HCT116 (cell line): ENCODE data around the gene SPINK14. TPM values are rescaled to one million over a fixed set of nuclear protein-coding genes. Genes with fewer than 3 reads are reported as not detected.

Source experiments
- ATAC-seq: fragments of 200-7000 bp; cut with Tn5 transposase; 2 replicates; pipeline ENCODE4 v1.9.1; 2020; ENCODE audit warnings: mild to moderate bottlenecking, moderate library complexity
- BruUV-seq: library from RNA; stranded (reverse); fragments of 400-500 nt; replicated peaks from 2 replicates; lab custom pipeline; 2021; lab: Mats Ljungman, UMichigan
- CTCF ChIA-PET: fragments of 300-600 bp; sonication (Branson Sonifier 250); formaldehyde crosslinking; loops from one replicate; lab custom pipeline; 2021; ENCODE audit warnings: antibody characterized with exemption; lab: Charles Lee
- POLR2A ChIA-PET: fragments of 300-600, 350-600 bp; sonication (Branson Sonifier 250); formaldehyde crosslinking; loops from one replicate; lab custom pipeline; 2021; ENCODE audit warnings: antibody characterized with exemption; lab: Charles Lee
- RAD21 ChIA-PET, 2 experiments: fragments of 300-600 bp; sonication (Branson Sonifier 250); formaldehyde crosslinking; loops; one replicate each; lab custom pipeline; 2023; ENCODE audit warnings: low total read pairs in 2 of 2; ENCODE audit not compliant: uncharacterized antibody in 2 of 2, unreplicated experiment in 2 of 2, low non-redundant PET in 1 of 2; lab: Charles Lee
- DNase-seq: peaks from one replicate; pipeline ENCODE4 v3.0.0-alpha.2; 2010; ENCODE audit warnings: low read depth, low spot score
- H2AFZ ChIP-seq: fragments of 200-600 bp; shearing (Covaris generic), sonication (generic); 2 replicates; pipeline ENCODE4 v1.6.1; 2017; ENCODE audit warnings: low read depth, mixed run types, mixed read lengths, antibody characterized with exemption, low read length; ENCODE audit not compliant: poor library complexity, severe bottlenecking
- H3K27ac ChIP-seq: 2 replicates; pipeline ENCODE4 v1.5.1; 2012; ENCODE audit warnings: low read depth, low read length
- H3K27me3 ChIP-seq: fragments of 200-600 bp; sonication (generic); 2 replicates; pipeline ENCODE4 v1.6.1; 2016; ENCODE audit warnings: mixed run types, low read length, mixed read lengths; ENCODE audit not compliant: insufficient read depth
- H3K36me3 ChIP-seq, 2 experiments: fragments of 200-500 bp in 1 of 2; fragments of 200-600 bp in 1 of 2; sonication (Bioruptor generic) in 1 of 2; sonication (generic) in 1 of 2; 2 replicates each; pipeline versions ENCODE4 v1.5.1 to v1.6.1; 2014 to 2016; ENCODE audit warnings: low read length in 2 of 2, inconsistent platforms in 1 of 2, mixed read lengths in 1 of 2, mixed run types in 1 of 2; ENCODE audit not compliant: insufficient read depth in 2 of 2, control insufficient read depth in 1 of 2
- H3K4me1 ChIP-seq, 2 experiments: fragments of 200-600 bp in 1 of 2; sonication (generic) in 1 of 2; 2 replicates each; pipeline versions ENCODE4 v1.5.1 to v1.6.1; 2012 to 2017; ENCODE audit warnings: low read length in 2 of 2, inconsistent platforms in 1 of 2, mild to moderate bottlenecking in 1 of 2, mixed read lengths in 1 of 2, mixed run types in 1 of 2, moderate library complexity in 1 of 2; ENCODE audit not compliant: insufficient read depth in 2 of 2, control insufficient read depth in 1 of 2
- H3K4me2 ChIP-seq: fragments of 200-600 bp; sonication (generic); 2 replicates; pipeline ENCODE4 v1.6.1; 2017; ENCODE audit warnings: mixed run types, low read length, mixed read lengths
- H3K4me3 ChIP-seq, 2 experiments: fragments of 200-600 bp in 1 of 2; sonication (generic) in 1 of 2; replicated peaks in 1 of 2; 2 replicates each; pipeline ENCODE4 v1.5.1; 2011 to 2016; ENCODE audit warnings: low read length in 2 of 2, control low read depth in 1 of 2, low read depth in 1 of 2, mild to moderate bottlenecking in 1 of 2, mixed read lengths in 1 of 2, mixed run types in 1 of 2
- H3K79me2 ChIP-seq: fragments of 200-600 bp; sonication (generic); 2 replicates; pipeline ENCODE4 v1.6.1; 2017; ENCODE audit warnings: mild to moderate bottlenecking, mixed run types, low read length, moderate library complexity, mixed read lengths; ENCODE audit not compliant: insufficient read depth
- H3K9ac ChIP-seq: fragments of 200-600 bp; sonication (generic); 2 replicates; pipeline ENCODE4 v1.6.1; 2016; ENCODE audit warnings: low read length, mixed read lengths
- H3K9me2 ChIP-seq: fragments of 200-600 bp; sonication (generic), shearing (Covaris generic); 2 replicates; pipeline ENCODE4 v1.6.1; 2017; ENCODE audit warnings: mixed run types, mild to moderate bottlenecking, moderate library complexity; ENCODE audit not compliant: insufficient read depth
- H3K9me3 ChIP-seq, 2 experiments: fragments of 200-500 bp in 1 of 2; fragments of 200-600 bp in 1 of 2; sonication (Bioruptor generic) in 1 of 2; sonication (generic) in 1 of 2; 2 replicates each; pipeline ENCODE4 v1.6.1; 2014 to 2017; ENCODE audit warnings: low read length in 2 of 2, mixed read lengths in 2 of 2, inconsistent platforms in 1 of 2, low read depth in 1 of 2, mild to moderate bottlenecking in 1 of 2, mixed run types in 1 of 2, moderate library complexity in 1 of 2; ENCODE audit not compliant: control insufficient read depth in 1 of 2, insufficient read depth in 1 of 2
- H4K20me1 ChIP-seq: fragments of 200-600 bp; sonication (generic), shearing (Covaris generic); 2 replicates; pipeline ENCODE4 v1.6.1; 2017; ENCODE audit warnings: mixed run types, mild to moderate bottlenecking, moderate library complexity; ENCODE audit not compliant: insufficient read depth
- ATF3 ChIP-seq: IDR thresholded peaks from 2 replicates; pipeline ENCODE4 v1.6.1; 2012
- CBX3 ChIP-seq: IDR thresholded peaks from 2 replicates; pipeline ENCODE4 v1.6.1; 2012; ENCODE audit warnings: low read depth
- CTCF ChIP-seq, 3 experiments: fragments of 200-600 bp in 1 of 3; sonication (generic) in 1 of 3; IDR thresholded peaks in 2 of 3; conservative IDR thresholded peaks in 1 of 3; 2 replicates each; pipeline ENCODE4 v1.5.1; 2012 to 2017; ENCODE audit warnings: low read depth in 2 of 3, low read length in 2 of 3, antibody characterized with exemption in 1 of 3, borderline replicate concordance in 1 of 3, control low read depth in 1 of 3, mild to moderate bottlenecking in 1 of 3, mixed read lengths in 1 of 3, mixed run types in 1 of 3, moderate library complexity in 1 of 3; ENCODE audit not compliant: insufficient read depth in 1 of 3
- ELF1 ChIP-seq: IDR thresholded peaks from 2 replicates; pipeline ENCODE4 v1.6.1; 2012; ENCODE audit warnings: low read depth, borderline replicate concordance
- EZH2phosphoT487 ChIP-seq: fragments of 200-600 bp; IDR thresholded peaks from 2 replicates; pipeline ENCODE4 v1.6.1; 2018; ENCODE audit warnings: antibody characterized with exemption, borderline replicate concordance
- FOSL1 ChIP-seq: IDR thresholded peaks from 2 replicates; pipeline ENCODE4 v1.6.1; 2012; ENCODE audit warnings: low read depth
- JUND ChIP-seq: IDR thresholded peaks from 2 replicates; pipeline ENCODE4 v1.6.1; 2012
- POLR2A ChIP-seq: IDR thresholded peaks from 2 replicates; pipeline ENCODE4 v1.7.0; 2011; ENCODE audit warnings: borderline replicate concordance; ENCODE audit not compliant: insufficient read depth, insufficient read length; ENCODE audit errors: extremely low read depth
- RAD21 ChIP-seq: IDR thresholded peaks from 2 replicates; pipeline ENCODE4 v1.6.1; 2012; ENCODE audit warnings: low read depth, mild to moderate bottlenecking
- SIN3A ChIP-seq: IDR thresholded peaks from 2 replicates; pipeline ENCODE4 v1.6.1; 2012; ENCODE audit warnings: low read depth
- SP1 ChIP-seq: IDR thresholded peaks from 2 replicates; pipeline ENCODE4 v1.6.1; 2012; ENCODE audit warnings: low read depth
- SRF ChIP-seq: IDR thresholded peaks from 2 replicates; pipeline ENCODE4 v1.6.1; 2012; ENCODE audit warnings: low read depth
- TCF7L2 ChIP-seq: IDR thresholded peaks from 2 replicates; pipeline ENCODE4 v1.7.0; 2011; ENCODE audit warnings: borderline replicate concordance, inconsistent platforms; ENCODE audit not compliant: insufficient read depth, insufficient read length; ENCODE audit errors: extremely low read depth
- YY1 ChIP-seq: IDR thresholded peaks from 2 replicates; pipeline ENCODE4 v1.6.1; 2011; ENCODE audit warnings: low read length, low read depth, moderate library complexity, mild to moderate bottlenecking; ENCODE audit not compliant: insufficient replicate concordance; ENCODE audit errors: extremely low read depth
- ZBTB33 ChIP-seq: IDR thresholded peaks from 2 replicates; pipeline ENCODE4 v1.6.1; 2011; ENCODE audit warnings: mild to moderate bottlenecking, low read length, moderate library complexity; ENCODE audit not compliant: insufficient replicate concordance; ENCODE audit errors: extremely low read depth
- ZFX ChIP-seq: fragments of 450-650 bp; IDR thresholded peaks from 2 replicates; pipeline ENCODE4 v1.6.1; 2017
- intact Hi-C: fragments of 100-400 bp; cut with micrococcal nuclease; formaldehyde crosslinking; loops from 2 replicates; pipeline ENCODE4 v1.10.0; 2022
- total RNA-seq: library from RNA; stranded (reverse); gene quantifications from one replicate; pipeline ENCODE4 v1.2.1, GENCODE V29; 2021; ENCODE audit not compliant: unreplicated experiment

SPINK14 gene
- total RNA-seq, 1 experiment from 2014 or later = not detected

- Histone ChIP-seq H3K9ac (no peak overlapping the region), H3K9me2 (no peaks in the 10 kb centered on the region), H3K4me1 (no peaks in the 10 kb centered on the region), H4K20me1 (no peaks in the 10 kb centered on the region), H3K79me2 (no peaks in the 10 kb centered on the region), H2AFZ (no peak overlapping the region), H3K27ac (no peak overlapping the region), H3K27me3 (no peaks in the 10 kb centered on the region), H3K36me3 (no peaks in the 10 kb centered on the region), H3K4me3 (no peak overlapping the region), H3K9me3 (no peaks in the 10 kb centered on the region), H3K4me2 (no peak overlapping the region)
- CTCF ChIA-PET = interaction anchor here (1.4 kb wide), 1 partner anchor 554 kb away, joined by 6 read pairs; no protein-coding TSS in a partner anchor
- no peak for DNase-seq
- RAD21 ChIA-PET = no interaction called here
- no peak for ATAC-seq
- POLR2A ChIA-PET = no interaction called here
- BruUV-seq = no TSS peak
- TF ChIP-seq CBX3 (no peak), YY1 (no peak), JUND (no peak), ZBTB33 (no peak), POLR2A (no peak), RAD21 (no peak), TCF7L2 (no peak), EZH2phosphoT487 (no peak), CTCF (IDR thresholded peaks at IDR 0.05 in 2 of 3, conservative IDR thresholded peaks at IDR 0.05 in 1 of 3; ENCODE audit: borderline replicate concordance in 1 of 3, insufficient read depth in 1 of 3, low read depth in 2 of 3, low read length in 2 of 3) (no peak), ATF3 (no peak), SP1 (no peak), SRF (no peak), SIN3A (no peak), FOSL1 (no peak), ELF1 (no peak), ZFX (no peak)
- intact Hi-C loops = loop anchor here (5.0 kb wide), 2 partner anchors 280 to 305 kb away; no protein-coding TSS in a partner anchor
These were observed 8.9 kb downstream of the SPINK14 start for GRCh38 chr5:148177207-148177606.
